Stomach smooth muscle (tissue), 2 donors: ENCODE data around the gene NDUFB3.
A peak's percentile ranks its signal among the peaks of the same experiment; 100 is the strongest.

Experiments
- H3K27ac ChIP-seq: one replicate; pipeline ENCODE4 v1.7.0; 2013; ENCODE audit warnings: mild to moderate bottlenecking, low read length, inconsistent platforms
- H3K27me3 ChIP-seq, 2 donors: one replicate each; pipeline ENCODE4 v1.7.0; 2013; ENCODE audit warnings: low read length in 2 of 2; ENCODE audit not compliant: insufficient read depth in 2 of 2, control insufficient read depth in 1 of 2
- H3K36me3 ChIP-seq, 2 donors: one replicate each; pipeline ENCODE4 v1.7.0; 2013; ENCODE audit warnings: low read length in 2 of 2; ENCODE audit not compliant: control insufficient read depth in 2 of 2, insufficient read depth in 2 of 2
- H3K4me1 ChIP-seq: one replicate; pipeline ENCODE4 v1.7.0; 2013; ENCODE audit warnings: low read length; ENCODE audit not compliant: control insufficient read depth, insufficient read depth
- H3K4me3 ChIP-seq, 2 donors: one replicate each; pipeline ENCODE4 v1.7.0; 2013; ENCODE audit warnings: low read length in 2 of 2
- H3K9ac ChIP-seq, 2 donors: one replicate each; pipeline ENCODE4 v1.7.0; 2013; ENCODE audit warnings: low read length in 2 of 2, mild to moderate bottlenecking in 1 of 2
- H3K9me3 ChIP-seq, 2 donors: one replicate each; pipeline ENCODE4 v1.7.0; 2013; ENCODE audit warnings: low read length in 2 of 2; ENCODE audit not compliant: control insufficient read depth in 2 of 2
- donor health status: healthy.
- donor health status: Pancreatic carcinoma.

Gene NDUFB3

GRCh38 chr2:201093573-201093972 lies 21.8 kb downstream of the NDUFB3 start:
- Histone ChIP-seq H3K9me3 (no peaks in the 10 kb centered on the region), H3K4me1 (no peaks in the 10 kb centered on the region), H3K9ac (no peak overlapping the region), H3K27ac (no peak overlapping the region), H3K4me3 (no peak overlapping the region), H3K27me3 (no peaks in the 10 kb centered on the region), H3K36me3 (no peaks in the 10 kb centered on the region)

GRCh38 chr2:201100497-201100896 lies 28.7 kb downstream of the NDUFB3 start:
- Histone ChIP-seq H3K9ac (no peak overlapping the region), H3K27ac (no peak overlapping the region), H3K27me3 (no peaks in the 10 kb centered on the region), H3K4me3 (no peak overlapping the region), H3K9me3 (no peaks in the 10 kb centered on the region), H3K36me3 (no peaks in the 10 kb centered on the region), H3K4me1 (no peaks in the 10 kb centered on the region)

- H3K36me3 ChIP-seq, result no peaks in the 10 kb centered on the region
- H3K27ac ChIP-seq, result no peak overlapping the region
- no peaks in the 10 kb centered on the region for H3K9me3 ChIP-seq
- no peaks in the 10 kb centered on the region for H3K27me3 ChIP-seq
- no peak overlapping the region for H3K9ac ChIP-seq
- H3K4me3 ChIP-seq, result no peak overlapping the region
- no peaks in the 10 kb centered on the region for H3K4me1 ChIP-seq
Observed at GRCh38 chr2:201105759-201106158, 34.0 kb downstream of the NDUFB3 start.

GRCh38 chr2:201107624-201108023 lies 35.8 kb downstream of the NDUFB3 start:
- Histone ChIP-seq H3K9me3 (no peaks in the 10 kb centered on the region), H3K27ac (no peak overlapping the region), H3K4me1 (no peaks in the 10 kb centered on the region), H3K4me3 (no peak overlapping the region), H3K27me3 (no peaks in the 10 kb centered on the region), H3K9ac (no peak overlapping the region), H3K36me3 (no peaks in the 10 kb centered on the region)

- Histone ChIP-seq H3K9ac (no peak overlapping the region), H3K27ac (no peak overlapping the region), H3K36me3 (no peaks in the 10 kb centered on the region), H3K4me1 (no peaks in the 10 kb centered on the region), H3K4me3 (no peak overlapping the region), H3K27me3 (no peaks in the 10 kb centered on the region), H3K9me3 (no peaks in the 10 kb centered on the region)
Observed at GRCh38 chr2:201108341-201108740, 36.5 kb downstream of the NDUFB3 start.

GRCh38 chr2:201109186-201109585 lies 37.4 kb downstream of the NDUFB3 start:
- Histone ChIP-seq H3K9me3 (no peaks in the 10 kb centered on the region), H3K4me1 (no peaks in the 10 kb centered on the region), H3K27ac (no peak overlapping the region), H3K27me3 (no peaks in the 10 kb centered on the region), H3K36me3 (no peaks in the 10 kb centered on the region), H3K4me3 (no peak overlapping the region), H3K9ac (no peak overlapping the region)

- Histone ChIP-seq H3K27me3 (no peaks in the 10 kb centered on the region), H3K4me1 (no peaks in the 10 kb centered on the region), H3K36me3 (no peaks in the 10 kb centered on the region), H3K27ac (no peak overlapping the region), H3K9me3 (no peaks in the 10 kb centered on the region), H3K9ac (no peak overlapping the region), H3K4me3 (no peak overlapping the region)
Observed at GRCh38 chr2:201110615-201111014, 38.8 kb downstream of the NDUFB3 start.

GRCh38 chr2:201111096-201111495 lies 39.3 kb downstream of the NDUFB3 start:
- no peak overlapping the region for H3K9ac ChIP-seq
- no peaks in the 10 kb centered on the region for H3K36me3 ChIP-seq
- no peak overlapping the region for H3K27ac ChIP-seq

GRCh38 chr2:201114350-201114749 lies 42.5 kb downstream of the NDUFB3 start:
- Histone ChIP-seq H3K27ac (no peak overlapping the region), H3K4me3 (no peak overlapping the region), H3K9me3 (no peaks in the 10 kb centered on the region), H3K36me3 (no peaks in the 10 kb centered on the region), H3K9ac (no peak overlapping the region), H3K27me3 (no peaks in the 10 kb centered on the region), H3K4me1 (peaks cover 8% of the 10 kb centered on the region)

More at GRCh38 chr2:201111096-201111495, 39.3 kb downstream of the NDUFB3 start:
- Histone ChIP-seq H3K4me3 (no peak overlapping the region), H3K4me1 (no peaks in the 10 kb centered on the region), H3K9me3 (no peaks in the 10 kb centered on the region), H3K27me3 (no peaks in the 10 kb centered on the region)

GRCh38 chr2:201114846-201115245 lies 43.0 kb downstream of the NDUFB3 start:
- no peaks in the 10 kb centered on the region for H3K36me3 ChIP-seq
- H3K9ac ChIP-seq, result no peak overlapping the region
- H3K4me3 ChIP-seq, result no peak overlapping the region
- peaks cover 11% of the 10 kb centered on the region for H3K4me1 ChIP-seq
- no peaks in the 10 kb centered on the region for H3K9me3 ChIP-seq
- no peaks in the 10 kb centered on the region for H3K27me3 ChIP-seq
- no peak overlapping the region for H3K27ac ChIP-seq

GRCh38 chr2:201116115-201116958 lies 44.5 kb downstream of the NDUFB3 start, which contains the start of gene CFLAR:
TSS of gene CFLAR (plus strand) at chr2:201116164. CDS start at chr2:201129866, 13,702 bp downstream.
- Histone ChIP-seq H3K9ac (peak within 1 kb of the TSS; percentile 76 to 97), H3K27ac (peak within 1 kb of the TSS; percentile 98), H3K4me1 (peaks cover 11% of the 10 kb centered on the region), H3K4me3 (peak within 1 kb of the TSS; percentile 60 to 96), H3K9me3 (no peaks in the 10 kb centered on the region), H3K27me3 (no peaks in the 10 kb centered on the region), H3K36me3 (no peaks in the 10 kb centered on the region)
